Stimulated activated CD8-positive, alpha-beta memory T cell treated with anti-CD3 and anti-CD28 coated beads, Interleukin-7, amount 100 ng/mL, for 4 hours (primary cell): ENCODE results near the gene AIPL1.

ENCODE experiments used
- DNase-seq, 2 donors: peaks; one replicate each; pipeline ENCODE4 v3.0.0-alpha.2; 2020; ENCODE audit warnings: low read depth in 2 of 2

The AIPL1 gene

DNA sequence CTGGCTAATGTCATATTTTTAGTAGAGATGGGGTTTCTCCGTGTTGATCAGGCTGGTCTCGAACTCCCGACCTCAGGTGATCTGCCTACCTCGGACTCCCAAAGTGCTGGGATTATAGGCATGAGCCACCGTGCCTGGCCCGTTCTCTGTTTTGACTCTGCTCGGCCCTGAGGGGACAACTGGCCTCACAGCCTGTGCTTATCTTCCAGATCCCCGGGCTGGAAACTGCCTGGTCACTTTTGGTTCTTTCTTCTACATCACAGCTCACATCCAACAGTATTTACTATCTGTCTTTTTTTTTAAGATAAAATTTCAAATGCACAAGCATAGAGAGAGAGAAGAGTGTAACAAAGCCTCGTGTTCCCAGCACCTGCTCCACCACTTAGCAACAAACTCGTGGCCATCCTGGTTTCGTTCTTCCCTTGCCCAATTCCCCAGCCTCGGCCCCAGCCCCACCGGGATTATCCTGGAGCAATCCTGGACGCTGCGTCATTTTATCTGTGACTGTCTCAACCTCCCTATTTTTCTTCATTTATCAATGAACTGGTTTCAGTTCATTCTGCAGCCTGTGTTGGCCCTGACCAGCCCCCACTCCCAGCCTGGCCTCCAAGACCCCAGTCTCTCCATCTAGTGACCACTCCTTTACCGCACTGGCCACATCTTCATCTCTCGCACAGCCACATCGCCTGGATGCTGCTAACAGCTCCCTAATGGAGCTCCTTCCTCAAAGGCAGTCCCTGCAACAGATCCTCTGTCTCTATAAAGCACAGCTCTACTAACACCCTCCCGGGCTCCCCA, 30.5 kb upstream of the AIPL1 start:
- DNase-seq, result no peak

DNA sequence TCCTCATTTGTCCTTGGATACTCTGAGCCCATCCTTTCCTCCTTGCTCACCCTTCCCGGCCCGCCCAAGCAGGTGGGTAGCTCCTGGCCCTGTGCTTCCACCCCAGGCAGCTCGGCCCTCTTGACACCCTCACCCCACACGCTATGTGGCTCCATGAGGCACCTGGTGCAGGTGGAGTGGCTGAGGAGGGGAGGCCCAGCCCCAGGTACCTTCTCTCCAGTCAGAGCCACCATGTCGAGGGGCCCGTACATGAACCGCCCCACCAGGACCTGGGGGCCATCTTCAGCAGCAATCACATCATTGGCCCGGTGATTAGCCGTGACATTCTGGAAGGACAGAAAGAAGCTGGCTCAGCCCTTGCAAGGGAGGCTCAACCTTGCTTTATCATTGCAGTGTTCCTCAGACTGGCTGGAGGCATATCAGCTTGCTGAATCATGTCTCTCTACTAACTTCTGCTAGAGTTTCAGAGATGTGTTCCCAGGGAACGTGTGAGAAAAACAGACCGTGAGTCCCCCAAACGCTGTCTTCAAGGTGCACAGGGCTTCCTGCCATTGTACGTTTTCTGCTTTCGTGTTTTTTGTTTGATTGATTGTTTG, 29.6 kb upstream of the AIPL1 start:
- no peak for DNase-seq

DNA sequence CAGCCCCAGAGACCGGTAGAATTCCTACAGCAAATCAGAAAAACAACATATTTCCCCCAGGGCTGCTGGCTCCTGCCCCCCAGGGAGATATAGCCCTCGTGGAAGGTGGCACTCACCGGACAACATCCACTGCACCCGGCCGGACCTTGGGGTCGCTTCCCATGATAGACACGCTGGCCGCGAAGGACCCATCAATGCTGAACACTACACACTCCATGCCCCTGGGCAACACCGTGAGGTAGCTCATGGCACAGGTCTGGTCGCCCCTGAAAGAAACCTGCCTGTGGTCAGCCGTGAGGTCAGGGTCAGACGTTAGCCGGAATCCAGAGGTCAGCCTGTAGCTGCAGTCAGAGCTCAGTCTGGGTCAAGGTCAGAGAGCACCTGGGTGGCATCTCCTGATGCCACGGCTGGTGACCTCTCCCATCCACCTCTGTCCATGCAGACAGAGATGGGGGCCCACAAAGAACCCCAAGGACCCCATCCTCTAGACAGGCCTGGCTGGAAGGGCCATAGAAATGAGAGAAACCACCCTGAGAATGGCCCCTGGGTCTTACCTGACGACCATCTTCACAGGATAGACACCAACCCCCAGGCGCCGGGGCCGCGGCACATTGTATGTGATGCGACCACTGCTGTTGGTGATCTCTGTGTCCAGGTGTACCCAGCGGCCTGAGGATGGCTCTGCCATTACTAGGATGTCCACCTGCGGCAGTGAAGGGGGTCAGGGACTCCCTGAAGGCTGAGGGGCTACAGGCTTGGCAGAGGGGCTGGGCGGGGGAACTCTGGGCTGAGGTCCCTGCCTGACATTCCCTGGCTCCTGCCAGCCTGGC, 28.9 kb upstream of the AIPL1 start:
- DNase-seq, result no peak

DNA sequence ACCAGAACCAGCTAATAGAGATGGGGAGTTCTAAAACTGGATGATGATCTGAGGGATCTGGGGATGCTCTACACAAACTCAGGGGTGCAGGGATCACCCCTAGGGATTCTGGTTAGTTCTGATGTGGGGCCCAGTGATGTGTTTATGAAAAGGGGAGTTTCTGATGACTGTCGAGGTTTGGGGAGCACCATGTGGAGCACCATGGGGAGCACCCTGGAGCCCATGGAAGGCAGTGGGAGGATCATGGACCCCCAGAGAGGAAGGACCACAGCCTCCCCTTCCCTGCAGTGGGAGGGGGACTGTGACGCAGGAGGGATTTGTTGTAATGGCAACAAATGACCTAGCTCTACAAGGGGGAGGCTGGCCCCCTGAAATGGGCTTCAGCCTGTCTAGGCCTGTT, 27.8 kb upstream of the AIPL1 start:
- DNase-seq, result no peak

DNA sequence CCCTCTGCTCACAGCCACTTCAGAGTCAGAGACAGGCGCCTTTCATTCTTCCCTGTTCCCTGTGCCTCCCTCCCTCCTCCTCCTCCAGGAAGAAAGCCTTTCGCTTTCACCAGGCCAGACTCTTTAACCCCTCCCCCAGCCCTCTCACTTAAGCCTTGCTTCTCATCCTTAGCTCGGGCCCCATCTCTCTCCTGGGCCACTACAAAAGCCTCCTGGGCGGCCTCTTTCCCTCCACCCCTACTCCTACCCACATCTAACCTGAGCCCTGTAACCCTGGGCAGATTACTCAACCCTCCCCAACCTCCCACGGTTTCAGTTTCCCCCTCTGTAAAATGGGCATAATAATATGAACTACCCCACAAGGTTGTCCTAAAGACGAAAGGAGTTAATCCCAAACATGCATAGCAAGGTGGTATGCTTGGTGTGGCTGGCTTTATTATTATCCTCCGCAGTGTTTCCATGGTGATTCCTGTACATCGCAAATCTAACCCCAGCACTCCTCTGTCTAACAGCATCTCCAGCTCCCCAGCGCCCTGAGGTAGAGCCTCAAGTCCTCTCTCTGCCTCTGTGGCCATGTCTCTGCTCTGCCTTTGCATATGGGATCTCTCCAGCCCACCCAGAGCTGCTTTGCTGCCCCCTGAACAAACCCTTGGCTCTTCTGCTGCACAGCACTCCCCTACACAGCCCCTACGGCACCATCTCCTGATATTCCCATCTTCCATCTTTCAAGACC, 27.0 kb upstream of the AIPL1 start:
- DNase-seq, result no peak

DNA sequence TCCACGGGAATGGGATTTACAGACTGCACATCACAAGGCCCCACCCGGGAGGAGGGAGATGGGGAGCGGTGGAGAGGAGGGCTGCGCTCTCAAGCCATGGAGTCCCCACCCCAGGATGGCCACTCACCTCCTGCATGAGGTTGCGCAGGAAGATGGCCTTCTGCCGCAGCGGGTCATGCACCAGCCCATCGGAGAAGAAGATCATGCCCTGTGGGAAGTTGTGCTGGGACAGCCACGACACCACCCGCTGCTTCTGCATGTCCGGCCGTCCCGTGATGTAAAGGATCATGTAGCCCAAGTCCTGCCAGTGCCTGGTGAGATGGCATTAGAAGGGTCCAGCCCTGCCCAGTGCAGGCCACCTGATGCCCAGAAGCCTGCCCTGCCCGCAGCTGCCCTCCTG, 26.3 kb upstream of the AIPL1 start:
- no peak for DNase-seq

DNA sequence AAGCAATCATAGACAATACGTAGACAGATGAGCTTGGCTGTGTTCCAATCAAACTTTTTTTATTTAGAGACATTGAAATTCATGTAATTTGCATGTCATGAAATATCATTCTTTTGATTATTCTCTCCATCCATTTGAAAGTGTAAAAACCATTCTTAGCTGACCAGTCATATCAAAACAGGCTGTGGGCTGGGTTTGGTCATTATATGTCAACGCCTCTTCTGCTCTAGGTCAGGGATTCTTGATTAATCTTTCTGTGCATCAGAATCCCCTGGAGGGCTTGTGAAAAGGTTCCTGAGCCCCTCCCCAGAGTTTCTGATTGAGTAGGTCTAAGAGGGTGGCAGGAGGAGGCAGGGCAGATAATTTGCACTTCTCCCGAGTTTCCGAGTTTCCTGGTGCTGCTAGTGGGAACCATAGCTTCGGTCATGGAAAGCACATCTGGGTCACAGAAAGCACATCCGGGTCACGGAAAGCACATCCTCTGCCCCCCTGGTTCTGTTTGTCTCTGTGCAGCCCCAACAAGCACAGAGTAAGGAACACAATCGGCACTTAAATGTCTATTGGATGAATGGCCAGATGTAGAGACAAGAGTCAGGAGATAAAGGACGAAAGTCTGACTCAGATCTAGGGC, 25.7 kb upstream of the AIPL1 start:
- no peak for DNase-seq

DNA sequence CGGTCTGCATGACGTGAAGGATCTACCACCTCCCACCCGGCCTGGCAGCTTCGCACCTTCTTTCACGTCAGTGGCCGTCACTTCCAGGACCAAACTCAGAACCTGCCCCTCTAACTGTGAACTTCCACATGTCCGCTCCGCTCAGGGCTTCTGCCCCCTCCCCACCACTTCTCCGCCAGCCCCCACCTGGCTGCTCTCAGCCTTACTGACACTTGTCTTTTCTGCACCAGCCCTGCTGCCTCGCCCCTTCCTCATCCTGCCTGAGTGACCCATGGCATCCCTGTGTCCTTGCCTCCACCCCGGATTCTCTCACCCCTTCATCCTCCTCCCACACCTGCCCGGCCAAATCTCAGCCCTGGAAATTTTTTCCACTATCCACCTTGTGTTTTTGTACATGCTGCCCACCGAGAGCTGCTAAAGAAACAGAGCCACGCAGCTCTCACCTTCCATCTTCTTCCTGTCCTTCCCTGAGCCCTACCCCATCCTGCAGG, 23.6 kb upstream of the AIPL1 start:
- DNase-seq, result no peak

DNA sequence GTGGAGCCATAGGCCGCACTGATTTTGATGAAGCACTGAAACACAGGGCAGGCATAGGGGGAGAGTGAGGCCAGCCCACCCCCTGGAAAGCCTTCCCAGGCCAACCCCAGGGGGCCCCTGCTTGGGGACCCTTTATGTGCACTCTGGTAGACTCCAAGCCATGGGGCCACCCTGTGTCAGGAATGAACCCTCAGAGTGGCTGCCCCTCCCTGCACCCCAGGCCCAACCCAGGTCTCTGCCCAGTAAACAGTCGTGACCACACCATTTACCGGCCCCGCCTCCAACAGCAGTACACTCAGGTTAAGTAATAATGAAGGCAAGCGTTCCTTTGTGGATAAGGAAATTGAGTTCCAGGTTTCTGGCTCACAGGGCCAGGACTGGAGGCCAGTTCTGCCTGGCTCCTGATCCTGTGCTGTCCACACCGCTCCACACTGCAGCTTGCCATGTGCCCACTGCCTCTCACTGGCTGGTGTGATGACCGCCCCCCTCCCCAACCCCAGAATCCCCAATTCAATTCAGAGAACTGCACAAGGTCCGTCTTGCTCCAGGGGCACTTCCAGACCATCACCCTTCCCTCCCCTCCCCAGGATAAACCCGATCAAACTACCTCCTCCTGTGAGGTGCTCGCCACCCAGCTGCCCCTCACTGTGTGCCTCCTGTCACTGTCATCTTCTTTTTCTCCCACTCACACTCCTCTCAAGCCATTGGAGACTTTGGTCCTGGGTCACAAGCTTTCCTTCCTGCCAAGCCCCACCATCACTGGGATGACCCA, 23.0 kb upstream of the AIPL1 start:
- no peak for DNase-seq

DNA sequence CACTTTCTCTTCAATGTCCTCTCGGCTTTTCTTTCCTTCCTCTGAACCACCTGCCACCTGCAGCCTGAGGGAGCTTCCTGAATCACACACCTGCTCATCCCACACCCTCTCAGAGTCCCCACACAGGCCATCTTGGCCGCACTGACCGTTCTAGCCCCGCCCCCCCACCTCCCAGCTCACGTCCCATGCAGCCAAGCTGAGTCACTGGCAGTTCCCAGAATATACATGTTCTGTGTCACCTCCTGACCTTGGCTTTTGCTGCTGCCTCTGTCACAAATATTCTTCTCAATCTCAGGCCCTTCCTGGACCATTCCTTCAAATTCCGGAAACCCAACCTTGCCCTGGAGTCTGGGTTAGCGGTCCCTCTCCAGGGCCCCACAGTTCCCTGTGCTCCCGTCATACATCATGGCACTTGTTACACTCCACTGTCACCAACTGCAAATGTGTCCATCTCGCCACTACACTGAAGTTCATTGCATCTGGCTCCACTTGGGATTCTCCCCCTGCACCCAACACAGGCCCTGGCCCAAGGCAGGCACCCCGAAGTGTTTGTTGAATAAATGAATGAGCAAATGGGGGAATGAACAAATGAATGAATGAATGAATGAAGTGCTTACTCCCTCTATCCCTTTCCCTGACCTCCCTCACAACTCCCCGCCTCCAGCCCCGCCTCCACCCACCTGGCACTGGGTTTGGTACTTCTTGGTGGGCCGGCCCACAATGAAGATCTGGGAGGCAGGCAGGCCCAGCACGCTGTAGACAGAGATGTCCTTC, 22.2 kb upstream of the AIPL1 start:
- no peak for DNase-seq

DNA sequence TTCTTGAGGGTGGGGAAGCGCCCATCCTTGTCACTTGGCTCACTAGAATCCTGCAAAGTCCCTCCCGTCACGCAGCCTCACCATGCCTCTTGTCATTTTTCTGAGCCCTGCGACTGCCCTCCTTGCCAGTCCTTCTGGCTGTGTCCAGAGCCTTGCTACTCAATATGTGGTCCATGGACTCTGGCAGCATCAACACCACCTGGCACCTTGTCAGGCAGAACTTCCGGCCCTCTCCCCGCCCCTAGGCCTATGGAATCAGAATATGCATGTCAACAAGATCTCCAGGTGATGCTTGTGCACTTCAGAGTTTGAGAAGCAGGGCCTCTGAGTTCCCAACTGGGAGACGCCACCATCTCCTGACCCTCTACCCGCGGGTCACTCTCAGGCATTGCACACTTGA, 21.4 kb upstream of the AIPL1 start:
- DNase-seq, result no peak

DNA sequence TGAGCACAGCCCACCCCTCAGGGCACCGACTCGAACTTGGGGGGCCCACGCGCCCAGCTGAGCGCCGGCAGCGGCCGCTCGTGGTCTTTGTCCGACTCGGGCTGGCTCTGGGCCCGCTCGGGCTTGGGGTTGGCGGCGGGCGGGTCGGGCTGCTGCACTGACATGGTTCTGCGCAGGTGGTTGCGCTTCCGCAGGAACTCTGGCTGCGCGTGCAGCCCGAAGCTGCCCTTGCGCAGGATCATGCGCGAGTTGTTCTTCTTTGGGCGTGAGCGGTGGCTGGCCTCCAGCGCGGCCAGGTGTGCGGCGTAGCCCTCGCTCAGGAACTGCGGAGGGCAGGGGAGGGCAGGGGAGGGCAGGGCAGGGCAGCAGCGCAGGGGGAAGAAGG, 20.4 kb upstream of the AIPL1 start:
- no peak for DNase-seq

DNA sequence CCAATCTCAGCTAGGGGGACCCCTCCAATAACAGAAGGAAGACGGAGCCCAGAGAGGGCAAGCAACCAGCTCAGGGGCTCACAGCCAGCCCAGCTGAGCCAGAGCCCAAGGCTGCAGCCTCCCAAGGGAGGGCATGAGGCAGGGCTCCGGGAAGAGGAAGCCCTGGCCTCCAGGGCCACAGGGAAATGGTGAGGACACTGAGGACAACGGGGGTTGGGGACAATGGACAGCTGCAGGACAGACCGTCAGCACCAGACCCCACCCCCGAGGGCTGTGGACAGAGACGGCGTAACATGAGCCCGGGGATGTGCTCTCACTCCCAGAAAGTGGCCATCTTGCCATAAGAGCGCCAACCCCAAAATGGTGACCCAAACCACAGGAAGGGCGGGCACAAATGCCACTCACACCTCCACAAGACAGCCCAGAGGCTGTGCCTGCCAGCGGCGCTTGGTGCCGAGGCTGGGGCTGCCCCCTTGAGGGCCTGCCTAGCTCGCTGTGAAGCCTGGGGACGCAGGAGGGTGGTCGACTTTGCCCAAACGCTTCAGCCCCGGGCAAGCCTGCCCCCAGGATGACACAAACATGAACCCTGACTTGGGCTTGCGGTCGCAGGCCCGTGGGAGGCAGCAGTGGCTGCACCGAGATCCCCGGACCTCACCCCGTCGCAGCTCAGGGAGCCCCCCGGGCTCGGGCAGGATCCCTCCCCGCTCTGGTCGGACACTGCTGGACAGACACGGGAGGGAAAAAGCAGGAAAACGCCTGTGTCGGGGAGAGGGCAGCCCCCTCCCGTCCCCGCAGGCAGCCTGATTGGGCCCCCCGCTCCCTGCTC, 19.8 kb upstream of the AIPL1 start:
- DNase-seq, result no peak

DNA sequence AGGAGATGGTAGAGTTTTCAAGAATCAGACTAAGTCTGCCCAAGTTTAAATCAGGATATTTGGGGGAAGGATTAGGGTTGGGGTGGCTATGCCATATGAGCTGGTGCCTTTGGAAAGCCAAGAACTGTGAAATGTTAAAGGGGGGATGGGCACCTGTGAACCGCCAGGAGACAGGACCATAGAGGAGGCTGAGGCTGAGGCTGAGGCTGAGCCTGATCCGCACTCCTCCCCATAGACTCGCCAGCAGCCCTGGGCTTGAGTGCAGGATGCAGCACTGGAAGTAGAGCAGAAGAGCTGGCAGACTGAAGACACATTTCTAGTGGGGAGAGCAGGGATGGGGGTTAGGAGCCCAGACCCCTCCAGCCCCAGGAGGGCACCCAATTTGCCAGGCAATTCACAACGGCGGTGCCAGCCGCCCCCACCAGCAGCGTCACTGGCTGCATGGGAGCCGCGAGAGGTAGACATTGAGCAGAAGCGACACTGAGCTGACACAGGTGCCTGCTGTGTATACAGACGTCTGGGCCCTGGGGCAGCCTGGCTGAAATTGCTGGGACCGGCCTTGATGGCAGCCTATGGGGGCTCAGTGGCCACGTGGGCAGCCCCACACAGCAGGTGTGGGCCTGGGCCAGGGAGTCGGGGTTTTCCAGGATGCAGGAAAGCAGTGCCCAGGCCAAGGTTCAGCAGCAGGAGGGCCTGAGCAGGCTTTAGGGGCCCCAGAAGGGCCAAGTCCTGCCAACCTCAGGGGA, 18.5 kb upstream of the AIPL1 start:
- DNase-seq, result no peak

DNA sequence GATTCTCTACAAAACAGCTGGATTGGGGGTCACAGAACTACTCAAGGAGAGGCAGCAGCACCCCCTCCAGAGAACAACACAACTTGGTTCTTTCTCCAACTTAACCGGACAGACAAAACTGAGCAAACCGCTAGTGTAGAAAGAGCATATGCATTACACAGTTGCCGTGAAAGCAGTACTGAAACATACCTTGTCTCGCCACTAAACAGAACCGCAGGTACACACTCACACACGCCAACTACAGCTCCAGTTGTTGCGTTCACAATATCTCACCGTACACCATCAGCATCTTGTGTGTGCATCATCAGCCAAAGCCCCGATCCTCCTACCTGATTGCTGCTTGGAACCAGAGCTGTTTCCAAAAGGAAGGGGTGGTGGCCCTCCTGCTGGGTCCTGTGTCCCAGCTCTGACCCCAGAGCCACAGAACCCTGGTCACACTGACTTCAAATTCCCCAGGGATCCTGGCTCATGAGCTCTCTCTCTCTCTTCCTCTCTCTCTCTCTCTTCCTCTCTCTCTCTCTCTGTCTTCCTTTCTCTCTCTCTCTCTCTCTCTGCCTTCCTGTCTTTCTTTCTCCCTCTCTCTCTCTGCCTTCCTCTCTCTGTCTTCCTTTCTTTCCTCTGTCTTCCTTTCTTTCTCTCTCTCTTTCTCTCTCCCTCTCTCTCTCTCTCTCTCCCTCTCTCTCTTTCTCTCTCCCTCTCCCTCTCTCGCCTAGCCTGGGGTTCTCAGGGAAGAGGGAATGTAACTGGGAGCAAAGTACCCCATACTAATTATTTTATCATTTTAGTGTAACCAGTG, 17.7 kb upstream of the AIPL1 start:
- DNase-seq, result no peak

DNA sequence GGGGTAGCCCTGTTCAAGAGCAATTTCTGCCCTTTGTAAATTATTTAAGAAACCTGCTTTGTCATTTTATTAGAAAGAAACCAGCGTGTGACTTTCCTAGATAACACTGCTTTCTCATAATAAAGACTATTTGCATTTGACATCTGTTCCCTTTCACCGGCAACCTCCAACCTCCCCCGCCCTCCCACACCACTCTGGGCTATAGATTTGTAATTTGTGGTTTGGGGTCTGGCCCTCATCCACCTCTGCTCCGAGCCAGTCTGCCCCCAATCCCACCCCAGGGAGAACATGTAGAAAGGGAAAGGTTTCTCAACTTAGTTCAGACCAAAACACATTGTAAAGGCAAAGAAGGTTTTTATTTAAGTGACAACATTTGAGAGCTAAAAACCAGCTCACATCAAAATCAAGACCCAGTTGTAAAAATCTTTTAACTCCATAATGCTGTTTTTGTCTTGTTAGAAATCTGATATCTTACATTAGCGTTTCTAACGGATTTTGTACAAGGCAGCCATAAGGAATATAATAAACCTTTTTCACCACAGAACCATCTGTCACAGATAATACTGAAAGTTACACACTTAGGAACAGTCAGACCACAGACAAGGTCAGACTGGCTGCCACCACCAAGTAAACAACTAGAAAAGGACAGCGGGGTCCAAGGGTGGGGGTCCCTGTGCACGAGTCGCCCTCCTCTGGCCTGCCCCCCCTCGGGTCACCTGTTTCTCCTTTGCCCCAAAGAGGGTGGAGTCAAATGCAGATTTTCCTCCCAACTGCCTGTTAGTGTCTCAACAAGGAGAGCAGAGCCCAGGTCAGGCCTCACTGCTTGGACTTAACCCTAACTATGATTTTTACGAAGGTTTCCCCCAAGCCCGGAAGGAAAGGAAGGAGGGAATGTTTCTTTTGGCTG, 16.3 kb upstream of the AIPL1 start:
- DNase-seq, result no peak
